Colonic mucosa (tissue), 4 donors: ENCODE results near the gene MTG1. TPM values are rescaled to one million over a fixed set of nuclear protein-coding genes. Genes with fewer than 3 reads are reported as not detected.
"Not testable (repeated sequence)": the region's sequence is repeated elsewhere in the genome, so short reads cannot be mapped to it uniquely, and the experiment has no call there.

Source experiments
- DNase-seq: peaks from one replicate; pipeline ENCODE4 v3.0.0-alpha.2; 2020
- H3K27ac ChIP-seq: fragments of 200-600 bp; one replicate; pipeline ENCODE4 v1.8.0; 2021
- H3K27me3 ChIP-seq: fragments of 200-600 bp; one replicate; pipeline ENCODE4 v1.8.0; 2021
- H3K36me3 ChIP-seq: fragments of 200-600 bp; one replicate; pipeline ENCODE4 v1.8.0; 2021
- H3K4me1 ChIP-seq: fragments of 200-600 bp; one replicate; pipeline ENCODE4 v1.8.0; 2021; ENCODE audit warnings: mild to moderate bottlenecking
- H3K4me3 ChIP-seq: fragments of 200-600 bp; one replicate; pipeline ENCODE4 v1.8.0; 2021
- H3K9ac ChIP-seq, 2 donors: one replicate each; pipeline ENCODE4 v1.7.0; 2013; ENCODE audit warnings: control low read depth in 2 of 2, low read depth in 2 of 2, low read length in 2 of 2
- H3K9me3 ChIP-seq: fragments of 200-600 bp; one replicate; pipeline ENCODE4 v1.8.0; 2021
- CTCF ChIP-seq: fragments of 200-600 bp; IDR thresholded peaks from one replicate; pipeline ENCODE4 v1.8.0; 2022; ENCODE audit warnings: antibody characterized with exemption, mild to moderate bottlenecking
- intact Hi-C: fragments of 100-400 bp; cut with DNase I; formaldehyde crosslinking; loops from one replicate; pipeline ENCODE4 v1.14.1; 2022
- total RNA-seq, 2 donors: library from RNA; stranded (reverse); fragmentation: NEBNext Ultra II Directional in 1 of 2; extraction: Animal tissue kit (Norgen Biotek cat#: 25700) in 1 of 2; gene quantifications; one replicate each; pipeline ENCODE4 v1.2.1, GENCODE V29; 2021
- donor health status: healthy.
- donor health status: DM: no; HTN: no; CAD: no.
- donor health status: DM: no; HTN: no; CAD: no.

The MTG1 gene
- total RNA-seq, 2 donors from 2014 or later: 31.2 to 59.5 TPM

GRCh38 chr10:133372507-133372906 is 21.4 kb upstream of the MTG1 start:
- peak; percentile 58 for DNase-seq
- Histone ChIP-seq H3K4me3 (peak overlapping the region; percentile 50), H3K4me1 (peaks cover 4% of the 10 kb centered on the region), H3K36me3 (peaks cover 7% of the 10 kb centered on the region), H3K27ac (no peak overlapping the region), H3K27me3 (no peaks in the 10 kb centered on the region), H3K9ac (peak overlapping the region in 1 of 2 donors; percentile 43), H3K9me3 (no peaks in the 10 kb centered on the region)
- no peak for TF ChIP-seq CTCF
- intact Hi-C loops: no loop called here

GRCh38 chr10:133373174-133374090 is 20.5 kb upstream of the MTG1 start, which contains the start of gene ECHS1:
ECHS1 (minus strand) TSS chr10:133373354; CDS start chr10:133373333, 21 bp downstream.
- Histone ChIP-seq H3K4me3 (peak within 1 kb of the TSS; percentile 50), H3K9ac (peak within 1 kb of the TSS; percentile 61 to 78), H3K36me3 (peaks cover 7% of the 10 kb centered on the region), H3K27me3 (no peaks in the 10 kb centered on the region), H3K27ac (peak within 1 kb of the TSS; percentile 93), H3K4me1 (peaks cover 8% of the 10 kb centered on the region), H3K9me3 (no peaks in the 10 kb centered on the region)
- intact Hi-C loops: no loop called here
- DNase-seq: peak; percentile 98
- no peak for TF ChIP-seq CTCF

GRCh38 chr10:133375357-133376115 is 18.4 kb upstream of the MTG1 start:
- TF ChIP-seq CTCF: no peak
- Histone ChIP-seq H3K9ac (no peak overlapping the region), H3K4me1 (peaks cover 8% of the 10 kb centered on the region), H3K9me3 (no peaks in the 10 kb centered on the region), H3K27me3 (no peaks in the 10 kb centered on the region), H3K27ac (no peak overlapping the region), H3K36me3 (no peaks in the 10 kb centered on the region), H3K4me3 (no peak overlapping the region)
- intact Hi-C loops: no loop called here
- no peak for DNase-seq

GRCh38 chr10:133376183-133376582 is 17.8 kb upstream of the MTG1 start:
- H3K27ac ChIP-seq, H3K4me1 ChIP-seq, intact Hi-C loops, H3K4me3 ChIP-seq, H3K27me3 ChIP-seq, DNase-seq, H3K36me3 ChIP-seq, H3K9me3 ChIP-seq, H3K9ac ChIP-seq: not testable (repeated sequence)

- TF ChIP-seq CTCF: no peak
- no peak overlapping the region for H3K27ac ChIP-seq
- no peak overlapping the region for H3K4me3 ChIP-seq
- H3K36me3 ChIP-seq: no peaks in the 10 kb centered on the region
- no peaks in the 10 kb centered on the region for H3K27me3 ChIP-seq
- no peaks in the 10 kb centered on the region for H3K9me3 ChIP-seq
- no peak for DNase-seq
- intact Hi-C loops: no loop called here
- no peak overlapping the region for H3K9ac ChIP-seq
- H3K4me1 ChIP-seq: peaks cover 8% of the 10 kb centered on the region
Observed at GRCh38 chr10:133377025-133377817, 16.7 kb upstream of the MTG1 start.
